ENCODE results near the gene PREX1. TPM values are rescaled to one million over a fixed set of nuclear protein-coding genes. Genes with fewer than 3 reads are reported as not detected.

The PREX1 gene
- total and polyA plus RNA-seq, 2 of the 4 experiments (the other 2 are of a cell fraction): 0.67 to 0.72 TPM

- ChIA-PET CTCF (no interaction called here), POLR2A (ENCODE audit: unreplicated experiment) (no interaction called here)
- Histone ChIP-seq H4K20me1 (ENCODE audit: insufficient read depth, low read length) (no peaks in the 10 kb centered on the region), H2AK9ac (replicated peaks; ENCODE audit: low read depth, low read length, poor library complexity) (no peak overlapping the region), H3K36me3 (ENCODE audit: control insufficient read depth, insufficient read depth, low read length) (no peaks in the 10 kb centered on the region), H3K4me2 (ENCODE audit: low read depth, low read length) (no peak overlapping the region), H2BK20ac (ENCODE audit: low read depth, low read length) (no peak overlapping the region), H3K27ac (ENCODE audit: insufficient read depth, low read length) (no peak overlapping the region), H4K91ac (ENCODE audit: insufficient read depth, low read depth, low read length) (no peak overlapping the region), H3K9ac (ENCODE audit: low read depth, low read length) (no peak overlapping the region), H3K18ac (ENCODE audit: low read depth, low read length) (no peak overlapping the region), H2BK120ac (ENCODE audit: low read depth, low read length) (no peak overlapping the region), H3K56ac (ENCODE audit: extremely low read depth, insufficient read depth, low read length) (no peak overlapping the region), H3K27me3 (ENCODE audit: control insufficient read depth, insufficient read depth, low read length) (peaks cover 10% of the 10 kb centered on the region), H3K23ac (ENCODE audit: low read depth, low read length) (no peak overlapping the region), H3K4me3 (ENCODE audit: insufficient read depth, low read depth, low read length) (no peak overlapping the region), H3K4me1 (ENCODE audit: control insufficient read depth, insufficient read depth, low read length) (no peaks in the 10 kb centered on the region), H3K9me3 (ENCODE audit: control insufficient read depth, insufficient read depth, low read length) (no peaks in the 10 kb centered on the region), H4K5ac (ENCODE audit: low read depth, low read length) (no peak overlapping the region), H4K8ac (ENCODE audit: low read depth in 2 of 2, low read length in 2 of 2) (no peak overlapping the region), H2AK5ac (ENCODE audit: low read depth, low read length) (no peak overlapping the region), H3K9me1 (ENCODE audit: insufficient read depth, low read length) (no peaks in the 10 kb centered on the region), H2BK5ac (ENCODE audit: low read depth, low read length, poor library complexity, severe bottlenecking) (no peak overlapping the region), H2BK15ac (ENCODE audit: low read depth, low read length) (no peak overlapping the region), H3K14ac (replicated peaks; ENCODE audit: low read depth, low read length) (no peak overlapping the region), H2AFZ (replicated peaks; ENCODE audit: low read length, poor library complexity) (no peak overlapping the region), H3K79me1 (ENCODE audit: low read depth in 1 of 2, low read length in 2 of 2) (no peaks in the 10 kb centered on the region), H3K4ac (ENCODE audit: low read depth, low read length) (no peak overlapping the region)
- DNase-seq (no peak), ATAC-seq (ENCODE audit: low read depth) (no peak)
- BruUV-seq (replicated peaks): no TSS peak
- intact Hi-C loops (cut with micrococcal nuclease): no loop called here
- TF ChIP-seq NFE2L2 (IDR thresholded peaks at IDR 0.05; ENCODE audit: low read depth, low read length) (no peak), RCOR1 (IDR thresholded peaks at IDR 0.05; ENCODE audit: insufficient replicate concordance, low read length) (no peak), MXI1 (IDR thresholded peaks at IDR 0.05; ENCODE audit: borderline replicate concordance, low read depth, low read length) (no peak), BHLHE40 (IDR thresholded peaks at IDR 0.05; ENCODE audit: low read depth, low read length) (no peak), RFX5 (IDR thresholded peaks at IDR 0.05; ENCODE audit: low read depth, low read length) (no peak), CTCF (conservative IDR thresholded peaks at IDR 0.05; ENCODE audit: low read depth, low read length) (no peak)
- dilution Hi-C loops (cut with HindIII; ENCODE audit: low sequenced_read_pairs, unreplicated experiment): no loop called here
- in situ Hi-C loops (cut with MboI; ENCODE audit: low sequenced_read_pairs): no loop called here
- 50% methylated on average over 5 of the region's 11 CpGs; no CpG with 5 or more reads in 1 of the 2 experiments for WGBS, 2 experiments (ENCODE audit: extremely low coverage in 2 of 2, insufficient read length in 1 of 2)
These were observed 244.6 kb downstream of the PREX1 start for GRCh38 chr20:48583171-48583570.
